ENCODE data around the gene XYLB.
"Not testable (repeated sequence)": the region's sequence is repeated elsewhere in the genome, so short reads cannot be mapped to it uniquely, and the experiment has no call there.

XYLB gene

GRCh38 chr3:38318766-38319671 is 27.6 kb upstream of the XYLB start:
- TF ChIP-seq POU2F2 (IDR thresholded peaks at IDR 0.05; ENCODE audit: low read depth, low read length) (no peak), POLR2A (IDR thresholded peaks at IDR 0.05; ENCODE audit: low read depth, low read length) (no peak), TAF1 (IDR thresholded peaks at IDR 0.05; ENCODE audit: low read depth, low read length) (no peak), POLR2AphosphoS5 (IDR thresholded peaks at IDR 0.05; ENCODE audit: low read depth, low read length) (no peak), PAX5 (IDR thresholded peaks at IDR 0.05; ENCODE audit: insufficient read depth, low read length, severe bottlenecking) (no peak), SPI1 (IDR thresholded peaks at IDR 0.05; ENCODE audit: low read depth, low read length) (no peak)
- DNase-seq (ENCODE audit: insufficient read length, low spot score): no peak
- FAIRE-seq: no peak

- not testable (repeated sequence) for DNase-seq (ENCODE audit: insufficient read length, low spot score); FAIRE-seq
Observed at GRCh38 chr3:38320638-38321037, 25.9 kb upstream of the XYLB start.

- TF ChIP-seq POLR2A (IDR thresholded peaks at IDR 0.05; ENCODE audit: low read depth, low read length): no peak
- TF ChIP-seq POLR2AphosphoS5 (IDR thresholded peaks at IDR 0.05; ENCODE audit: low read depth, low read length): no peak
- TF ChIP-seq SPI1 (IDR thresholded peaks at IDR 0.05; ENCODE audit: low read depth, low read length): no peak
- no peak for TF ChIP-seq POU2F2 (IDR thresholded peaks at IDR 0.05; ENCODE audit: low read depth, low read length)
- no peak for TF ChIP-seq PAX5 (IDR thresholded peaks at IDR 0.05; ENCODE audit: insufficient read depth, low read length, severe bottlenecking)
- TF ChIP-seq TAF1 (IDR thresholded peaks at IDR 0.05; ENCODE audit: low read depth, low read length): no peak
- DNase-seq (ENCODE audit: insufficient read length, low spot score): no peak
- FAIRE-seq: no peak
Observed at GRCh38 chr3:38323060-38323459, 23.5 kb upstream of the XYLB start.

GRCh38 chr3:38325256-38325655 is 21.3 kb upstream of the XYLB start:
- DNase-seq (ENCODE audit: insufficient read length, low spot score) (no peak), FAIRE-seq (no peak)
- TF ChIP-seq PAX5 (IDR thresholded peaks at IDR 0.05; ENCODE audit: insufficient read depth, low read length, severe bottlenecking): no peak
- TF ChIP-seq POLR2A (IDR thresholded peaks at IDR 0.05; ENCODE audit: low read depth, low read length): no peak
- no peak for TF ChIP-seq POU2F2 (IDR thresholded peaks at IDR 0.05; ENCODE audit: low read depth, low read length)
- TF ChIP-seq POLR2AphosphoS5 (IDR thresholded peaks at IDR 0.05; ENCODE audit: low read depth, low read length): no peak
- no peak for TF ChIP-seq SPI1 (IDR thresholded peaks at IDR 0.05; ENCODE audit: low read depth, low read length)
- TF ChIP-seq TAF1 (IDR thresholded peaks at IDR 0.05; ENCODE audit: low read depth, low read length): no peak

- DNase-seq (ENCODE audit: insufficient read length, low spot score): no peak
- no peak for FAIRE-seq
- TF ChIP-seq PAX5 (IDR thresholded peaks at IDR 0.05; ENCODE audit: insufficient read depth, low read length, severe bottlenecking) (no peak), SPI1 (IDR thresholded peaks at IDR 0.05; ENCODE audit: low read depth, low read length) (no peak), POU2F2 (IDR thresholded peaks at IDR 0.05; ENCODE audit: low read depth, low read length) (no peak), POLR2AphosphoS5 (IDR thresholded peaks at IDR 0.05; ENCODE audit: low read depth, low read length) (no peak), POLR2A (IDR thresholded peaks at IDR 0.05; ENCODE audit: low read depth, low read length) (no peak), TAF1 (IDR thresholded peaks at IDR 0.05; ENCODE audit: low read depth, low read length) (no peak)
Observed at GRCh38 chr3:38327335-38328009, 19.1 kb upstream of the XYLB start.

GRCh38 chr3:38331257-38332022 is 15.1 kb upstream of the XYLB start:
- FAIRE-seq (no peak), DNase-seq (ENCODE audit: insufficient read length, low spot score) (no peak)
- TF ChIP-seq POLR2AphosphoS5 (IDR thresholded peaks at IDR 0.05; ENCODE audit: low read depth, low read length) (no peak), POLR2A (IDR thresholded peaks at IDR 0.05; ENCODE audit: low read depth, low read length) (no peak), PAX5 (IDR thresholded peaks at IDR 0.05; ENCODE audit: insufficient read depth, low read length, severe bottlenecking) (no peak), SPI1 (IDR thresholded peaks at IDR 0.05; ENCODE audit: low read depth, low read length) (no peak), POU2F2 (IDR thresholded peaks at IDR 0.05; ENCODE audit: low read depth, low read length) (no peak), TAF1 (IDR thresholded peaks at IDR 0.05; ENCODE audit: low read depth, low read length) (no peak)

- TF ChIP-seq PAX5 (IDR thresholded peaks at IDR 0.05; ENCODE audit: insufficient read depth, low read length, severe bottlenecking) (no peak), POU2F2 (IDR thresholded peaks at IDR 0.05; ENCODE audit: low read depth, low read length) (no peak), SPI1 (IDR thresholded peaks at IDR 0.05; ENCODE audit: low read depth, low read length) (no peak)
- FAIRE-seq (no peak), DNase-seq (ENCODE audit: insufficient read length, low spot score) (no peak)
Observed at GRCh38 chr3:38332201-38332600, 14.4 kb upstream of the XYLB start.

GRCh38 chr3:38334142-38335055 is 12.2 kb upstream of the XYLB start:
- no peak for FAIRE-seq
- no peak for DNase-seq (ENCODE audit: insufficient read length, low spot score)
- TF ChIP-seq POLR2A (IDR thresholded peaks at IDR 0.05; ENCODE audit: low read depth, low read length): no peak
- no peak for TF ChIP-seq SPI1 (IDR thresholded peaks at IDR 0.05; ENCODE audit: low read depth, low read length)
- no peak for TF ChIP-seq POU2F2 (IDR thresholded peaks at IDR 0.05; ENCODE audit: low read depth, low read length)

- TF ChIP-seq TAF1 (IDR thresholded peaks at IDR 0.05; ENCODE audit: low read depth, low read length) (no peak), POLR2A (IDR thresholded peaks at IDR 0.05; ENCODE audit: low read depth, low read length) (no peak), POU2F2 (IDR thresholded peaks at IDR 0.05; ENCODE audit: low read depth, low read length) (no peak), POLR2AphosphoS5 (IDR thresholded peaks at IDR 0.05; ENCODE audit: low read depth, low read length) (no peak), PAX5 (IDR thresholded peaks at IDR 0.05; ENCODE audit: insufficient read depth, low read length, severe bottlenecking) (no peak), SPI1 (IDR thresholded peaks at IDR 0.05; ENCODE audit: low read depth, low read length) (no peak)
- DNase-seq (ENCODE audit: insufficient read length, low spot score): no peak
- FAIRE-seq: no peak
Observed at GRCh38 chr3:38335263-38335662, 11.3 kb upstream of the XYLB start.

Measured in GM12891 (cell line).